GM21360 (cell line): ENCODE results near the gene FAH.

Experiments
- ATAC-seq: cut with Tn5 transposase; IDR thresholded peaks from one replicate; pipeline ENCODE4 v1.9.1; 2021; ENCODE audit warnings: mild to moderate bottlenecking, moderate library complexity; ENCODE audit not compliant: unreplicated experiment

The FAH gene

GRCh38 chr15:80171787-80172186 lies 19.0 kb downstream of the FAH start:
- no peak for ATAC-seq

- ATAC-seq = no peak
Observed at GRCh38 chr15:80172401-80172800, 19.6 kb downstream of the FAH start.

GRCh38 chr15:80173022-80173759 lies 20.4 kb downstream of the FAH start:
- ATAC-seq = no peak

GRCh38 chr15:80174017-80174746 lies 21.4 kb downstream of the FAH start:
- no peak for ATAC-seq

GRCh38 chr15:80175436-80175835 lies 22.6 kb downstream of the FAH start:
- no peak for ATAC-seq

GRCh38 chr15:80176443-80176842 lies 23.6 kb downstream of the FAH start:
- no peak for ATAC-seq

- ATAC-seq = no peak
Observed at GRCh38 chr15:80177156-80177555, 24.4 kb downstream of the FAH start.

- ATAC-seq = no peak
Observed at GRCh38 chr15:80179025-80179759, 26.4 kb downstream of the FAH start.

- no peak for ATAC-seq
Observed at GRCh38 chr15:80179935-80180334, 27.1 kb downstream of the FAH start.

- no peak for ATAC-seq
Observed at GRCh38 chr15:80180468-80180867, 27.7 kb downstream of the FAH start.

- no peak for ATAC-seq
Observed at GRCh38 chr15:80180986-80181385, 28.2 kb downstream of the FAH start.

- no peak for ATAC-seq
Observed at GRCh38 chr15:80182611-80183261, 29.9 kb downstream of the FAH start.

- no peak for ATAC-seq
Observed at GRCh38 chr15:80183306-80183705, 30.5 kb downstream of the FAH start.

GRCh38 chr15:80183886-80184285 lies 31.1 kb downstream of the FAH start:
- no peak for ATAC-seq

GRCh38 chr15:80184554-80184953 lies 31.8 kb downstream of the FAH start:
- ATAC-seq = no peak

GRCh38 chr15:80185152-80185551 lies 32.4 kb downstream of the FAH start:
- ATAC-seq = no peak

GRCh38 chr15:80186066-80186465 lies 33.3 kb downstream of the FAH start:
- no peak for ATAC-seq

GRCh38 chr15:80186597-80186996 lies 33.8 kb downstream of the FAH start:
- no peak for ATAC-seq

- no peak for ATAC-seq
Observed at GRCh38 chr15:80188251-80188650, 35.5 kb downstream of the FAH start.

- no peak for ATAC-seq
Observed at GRCh38 chr15:80191198-80191597, 38.4 kb downstream of the FAH start.

GRCh38 chr15:80191897-80192595 lies 39.2 kb downstream of the FAH start:
- no peak for ATAC-seq
